HCT116 (cell line): ENCODE measurements around the gene PGM2L1. TPM values are rescaled to one million over a fixed set of nuclear protein-coding genes. Genes with fewer than 3 reads are reported as not detected.

ENCODE experiments used
- ATAC-seq: fragments of 200-7000 bp; cut with Tn5 transposase; 2 replicates; pipeline ENCODE4 v1.9.1; 2020; ENCODE audit warnings: mild to moderate bottlenecking, moderate library complexity
- BruUV-seq: library from RNA; stranded (reverse); fragments of 400-500 nt; replicated peaks from 2 replicates; lab custom pipeline; 2021; lab: Mats Ljungman, UMichigan
- CTCF ChIA-PET: fragments of 300-600 bp; sonication (Branson Sonifier 250); formaldehyde crosslinking; loops from one replicate; lab custom pipeline; 2021; ENCODE audit warnings: antibody characterized with exemption; lab: Charles Lee
- POLR2A ChIA-PET: fragments of 300-600, 350-600 bp; sonication (Branson Sonifier 250); formaldehyde crosslinking; loops from one replicate; lab custom pipeline; 2021; ENCODE audit warnings: antibody characterized with exemption; lab: Charles Lee
- RAD21 ChIA-PET, 2 experiments: fragments of 300-600 bp; sonication (Branson Sonifier 250); formaldehyde crosslinking; loops; one replicate each; lab custom pipeline; 2023; ENCODE audit warnings: low total read pairs in 2 of 2; ENCODE audit not compliant: uncharacterized antibody in 2 of 2, unreplicated experiment in 2 of 2, low non-redundant PET in 1 of 2; lab: Charles Lee
- DNase-seq: peaks from one replicate; pipeline ENCODE4 v3.0.0-alpha.2; 2010; ENCODE audit warnings: low read depth, low spot score
- H2AFZ ChIP-seq: fragments of 200-600 bp; shearing (Covaris generic), sonication (generic); 2 replicates; pipeline ENCODE4 v1.6.1; 2017; ENCODE audit warnings: low read depth, mixed run types, mixed read lengths, antibody characterized with exemption, low read length; ENCODE audit not compliant: poor library complexity, severe bottlenecking
- H3K27ac ChIP-seq: 2 replicates; pipeline ENCODE4 v1.5.1; 2012; ENCODE audit warnings: low read depth, low read length
- H3K27me3 ChIP-seq: fragments of 200-600 bp; sonication (generic); 2 replicates; pipeline ENCODE4 v1.6.1; 2016; ENCODE audit warnings: mixed run types, low read length, mixed read lengths; ENCODE audit not compliant: insufficient read depth
- H3K36me3 ChIP-seq, 2 experiments: fragments of 200-500 bp in 1 of 2; fragments of 200-600 bp in 1 of 2; sonication (Bioruptor generic) in 1 of 2; sonication (generic) in 1 of 2; 2 replicates each; pipeline versions ENCODE4 v1.5.1 to v1.6.1; 2014 to 2016; ENCODE audit warnings: low read length in 2 of 2, inconsistent platforms in 1 of 2, mixed read lengths in 1 of 2, mixed run types in 1 of 2; ENCODE audit not compliant: insufficient read depth in 2 of 2, control insufficient read depth in 1 of 2
- H3K4me1 ChIP-seq, 2 experiments: fragments of 200-600 bp in 1 of 2; sonication (generic) in 1 of 2; 2 replicates each; pipeline versions ENCODE4 v1.5.1 to v1.6.1; 2012 to 2017; ENCODE audit warnings: low read length in 2 of 2, inconsistent platforms in 1 of 2, mild to moderate bottlenecking in 1 of 2, mixed read lengths in 1 of 2, mixed run types in 1 of 2, moderate library complexity in 1 of 2; ENCODE audit not compliant: insufficient read depth in 2 of 2, control insufficient read depth in 1 of 2
- H3K4me2 ChIP-seq: fragments of 200-600 bp; sonication (generic); 2 replicates; pipeline ENCODE4 v1.6.1; 2017; ENCODE audit warnings: mixed run types, low read length, mixed read lengths
- H3K4me3 ChIP-seq, 2 experiments: fragments of 200-600 bp in 1 of 2; sonication (generic) in 1 of 2; replicated peaks in 1 of 2; 2 replicates each; pipeline ENCODE4 v1.5.1; 2011 to 2016; ENCODE audit warnings: low read length in 2 of 2, control low read depth in 1 of 2, low read depth in 1 of 2, mild to moderate bottlenecking in 1 of 2, mixed read lengths in 1 of 2, mixed run types in 1 of 2
- H3K79me2 ChIP-seq: fragments of 200-600 bp; sonication (generic); 2 replicates; pipeline ENCODE4 v1.6.1; 2017; ENCODE audit warnings: mild to moderate bottlenecking, mixed run types, low read length, moderate library complexity, mixed read lengths; ENCODE audit not compliant: insufficient read depth
- H3K9ac ChIP-seq: fragments of 200-600 bp; sonication (generic); 2 replicates; pipeline ENCODE4 v1.6.1; 2016; ENCODE audit warnings: low read length, mixed read lengths
- H3K9me2 ChIP-seq: fragments of 200-600 bp; sonication (generic), shearing (Covaris generic); 2 replicates; pipeline ENCODE4 v1.6.1; 2017; ENCODE audit warnings: mixed run types, mild to moderate bottlenecking, moderate library complexity; ENCODE audit not compliant: insufficient read depth
- H3K9me3 ChIP-seq, 2 experiments: fragments of 200-500 bp in 1 of 2; fragments of 200-600 bp in 1 of 2; sonication (Bioruptor generic) in 1 of 2; sonication (generic) in 1 of 2; 2 replicates each; pipeline ENCODE4 v1.6.1; 2014 to 2017; ENCODE audit warnings: low read length in 2 of 2, mixed read lengths in 2 of 2, inconsistent platforms in 1 of 2, low read depth in 1 of 2, mild to moderate bottlenecking in 1 of 2, mixed run types in 1 of 2, moderate library complexity in 1 of 2; ENCODE audit not compliant: control insufficient read depth in 1 of 2, insufficient read depth in 1 of 2
- H4K20me1 ChIP-seq: fragments of 200-600 bp; sonication (generic), shearing (Covaris generic); 2 replicates; pipeline ENCODE4 v1.6.1; 2017; ENCODE audit warnings: mixed run types, mild to moderate bottlenecking, moderate library complexity; ENCODE audit not compliant: insufficient read depth
- ATF3 ChIP-seq: IDR thresholded peaks from 2 replicates; pipeline ENCODE4 v1.6.1; 2012
- CBX3 ChIP-seq: IDR thresholded peaks from 2 replicates; pipeline ENCODE4 v1.6.1; 2012; ENCODE audit warnings: low read depth
- CEBPB ChIP-seq: IDR thresholded peaks from 2 replicates; pipeline ENCODE4 v1.6.1; 2012; ENCODE audit warnings: low read depth
- EGR1 ChIP-seq: IDR thresholded peaks from 2 replicates; pipeline ENCODE4 v1.6.1; 2012; ENCODE audit warnings: low read depth
- FOSL1 ChIP-seq: IDR thresholded peaks from 2 replicates; pipeline ENCODE4 v1.6.1; 2012; ENCODE audit warnings: low read depth
- POLR2AphosphoS5 ChIP-seq: IDR thresholded peaks from 2 replicates; pipeline ENCODE4 v1.6.1; 2011; ENCODE audit warnings: mild to moderate bottlenecking, low read depth, low read length, moderate library complexity
- RAD21 ChIP-seq: IDR thresholded peaks from 2 replicates; pipeline ENCODE4 v1.6.1; 2012; ENCODE audit warnings: low read depth, mild to moderate bottlenecking
- SIN3A ChIP-seq: IDR thresholded peaks from 2 replicates; pipeline ENCODE4 v1.6.1; 2012; ENCODE audit warnings: low read depth
- SP1 ChIP-seq: IDR thresholded peaks from 2 replicates; pipeline ENCODE4 v1.6.1; 2012; ENCODE audit warnings: low read depth
- YY1 ChIP-seq: IDR thresholded peaks from 2 replicates; pipeline ENCODE4 v1.6.1; 2011; ENCODE audit warnings: low read length, low read depth, moderate library complexity, mild to moderate bottlenecking; ENCODE audit not compliant: insufficient replicate concordance; ENCODE audit errors: extremely low read depth
- ZFX ChIP-seq: fragments of 450-650 bp; IDR thresholded peaks from 2 replicates; pipeline ENCODE4 v1.6.1; 2017
- ZNF274 ChIP-seq: fragments of 200-500 bp; sonication (Bioruptor generic); IDR thresholded peaks from 2 replicates; pipeline ENCODE4 v1.6.1; 2014; ENCODE audit warnings: mild to moderate bottlenecking, low read depth, low read length, inconsistent platforms
- intact Hi-C: fragments of 100-400 bp; cut with micrococcal nuclease; formaldehyde crosslinking; loops from 2 replicates; pipeline ENCODE4 v1.10.0; 2022
- total RNA-seq: library from RNA; stranded (reverse); gene quantifications from one replicate; pipeline ENCODE4 v1.2.1, GENCODE V29; 2021; ENCODE audit not compliant: unreplicated experiment
- TF ChIP-seq, protein P1 (sequence below), 3 experiments: fragments of 200-600 bp in 1 of 3; sonication (generic) in 1 of 3; IDR thresholded peaks in 2 of 3; conservative IDR thresholded peaks in 1 of 3; 2 replicates each; pipeline ENCODE4 v1.5.1; 2012 to 2017; ENCODE audit warnings: low read depth in 2 of 3, low read length in 2 of 3, antibody characterized with exemption in 1 of 3, borderline replicate concordance in 1 of 3, control low read depth in 1 of 3, mild to moderate bottlenecking in 1 of 3, mixed read lengths in 1 of 3, mixed run types in 1 of 3, moderate library complexity in 1 of 3; ENCODE audit not compliant: insufficient read depth in 1 of 3
- TF ChIP-seq, protein P2 (sequence below): IDR thresholded peaks from 2 replicates; pipeline ENCODE4 v1.6.1; 2011; ENCODE audit warnings: mild to moderate bottlenecking, low read length, moderate library complexity; ENCODE audit not compliant: insufficient replicate concordance; ENCODE audit errors: extremely low read depth

The PGM2L1 gene
- total RNA-seq, 1 experiment from 2014 or later, result 4.9 TPM

GRCh38 chr11:74388678-74389327 is 9.4 kb downstream of the PGM2L1 start:
- RAD21 ChIA-PET, result interaction anchor here in 1 of 2 experiments (1.0 kb wide), 1 partner anchor 61 kb away, joined by 7 read pairs; no protein-coding TSS in a partner anchor
- no peak overlapping the region for H3K4me2 ChIP-seq
- ATAC-seq (peak; percentile 77), DNase-seq (no peak)
- intact Hi-C loops, result no loop called here
- TF ChIP-seq RAD21 (peak; percentile 54), FOSL1 (no peak), CBX3 (peak; percentile 17; the same call in 1 of the 2 replicates)
- TF ChIP-seq, protein P1, sequence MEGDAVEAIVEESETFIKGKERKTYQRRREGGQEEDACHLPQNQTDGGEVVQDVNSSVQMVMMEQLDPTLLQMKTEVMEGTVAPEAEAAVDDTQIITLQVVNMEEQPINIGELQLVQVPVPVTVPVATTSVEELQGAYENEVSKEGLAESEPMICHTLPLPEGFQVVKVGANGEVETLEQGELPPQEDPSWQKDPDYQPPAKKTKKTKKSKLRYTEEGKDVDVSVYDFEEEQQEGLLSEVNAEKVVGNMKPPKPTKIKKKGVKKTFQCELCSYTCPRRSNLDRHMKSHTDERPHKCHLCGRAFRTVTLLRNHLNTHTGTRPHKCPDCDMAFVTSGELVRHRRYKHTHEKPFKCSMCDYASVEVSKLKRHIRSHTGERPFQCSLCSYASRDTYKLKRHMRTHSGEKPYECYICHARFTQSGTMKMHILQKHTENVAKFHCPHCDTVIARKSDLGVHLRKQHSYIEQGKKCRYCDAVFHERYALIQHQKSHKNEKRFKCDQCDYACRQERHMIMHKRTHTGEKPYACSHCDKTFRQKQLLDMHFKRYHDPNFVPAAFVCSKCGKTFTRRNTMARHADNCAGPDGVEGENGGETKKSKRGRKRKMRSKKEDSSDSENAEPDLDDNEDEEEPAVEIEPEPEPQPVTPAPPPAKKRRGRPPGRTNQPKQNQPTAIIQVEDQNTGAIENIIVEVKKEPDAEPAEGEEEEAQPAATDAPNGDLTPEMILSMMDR (IDR thresholded peaks at IDR 0.05 in 2 of 3, conservative IDR thresholded peaks at IDR 0.05 in 1 of 3; ENCODE audit: borderline replicate concordance in 1 of 3, insufficient read depth in 1 of 3, low read depth in 2 of 3, low read length in 2 of 3), result peak; percentile 45 to 61 (median 47); a peak in 5 of 6 replicates
- H3K9ac ChIP-seq, result no peak overlapping the region
- no peak overlapping the region for H3K27ac ChIP-seq
- no peak overlapping the region for H3K4me3 ChIP-seq
- no peaks in the 10 kb centered on the region for H4K20me1 ChIP-seq
- no peak overlapping the region for H2AFZ ChIP-seq
- H3K9me2 ChIP-seq, result no peaks in the 10 kb centered on the region
- CTCF ChIA-PET, result interaction anchor here (0.6 to 1.7 kb wide), 9 partner anchors 9 to 218 kb away, joined by 3 to 11 read pairs (median 4); partner anchors contain the start of genes C2CD3, PGM2L1 and PPME1
- H3K27me3 ChIP-seq, result no peaks in the 10 kb centered on the region
- H3K79me2 ChIP-seq, result no peaks in the 10 kb centered on the region
- H3K9me3 ChIP-seq, result no peaks in the 10 kb centered on the region
- BruUV-seq, result no TSS peak
- no peaks in the 10 kb centered on the region for H3K36me3 ChIP-seq
- POLR2A ChIA-PET, result interaction anchor here (1.6 kb wide), 1 partner anchor 10 kb away, joined by 8 read pairs; the partner anchor contains the start of gene PGM2L1
- H3K4me1 ChIP-seq, result no peaks in the 10 kb centered on the region

DNA sequence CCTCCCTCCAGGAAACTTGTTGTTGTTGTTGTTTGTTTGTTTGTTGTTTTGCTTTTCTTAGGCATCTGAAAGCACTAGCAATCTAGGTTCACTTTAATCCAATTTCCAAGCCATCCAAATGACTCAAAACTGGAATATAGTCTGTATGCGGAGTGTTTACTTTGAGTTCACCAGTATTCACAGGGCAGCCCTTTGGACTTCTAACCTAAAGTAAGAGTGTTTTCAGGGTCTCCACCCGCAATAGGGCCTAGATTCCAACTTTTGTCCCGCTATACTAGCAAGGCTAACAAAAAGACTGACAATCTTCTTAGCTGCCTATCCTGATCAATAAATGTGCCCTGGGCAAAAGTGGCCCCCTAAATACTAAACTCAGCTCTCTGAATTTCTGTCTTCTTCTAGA is 13.6 kb downstream of the PGM2L1 start:
- Histone ChIP-seq H3K79me2 (no peaks in the 10 kb centered on the region), H3K9me2 (no peaks in the 10 kb centered on the region), H3K36me3 (no peaks in the 10 kb centered on the region), H4K20me1 (no peaks in the 10 kb centered on the region), H3K9ac (no peak overlapping the region), H3K27me3 (no peaks in the 10 kb centered on the region), H3K4me1 (peaks cover 6 to 9% of the 10 kb centered on the region in 2 experiments; a peak in 3 of 4 replicates), H2AFZ (no peak overlapping the region), H3K4me3 (no peak overlapping the region), H3K9me3 (no peaks in the 10 kb centered on the region), H3K4me2 (no peak overlapping the region), H3K27ac (no peak overlapping the region)
- ChIA-PET RAD21 (no interaction called here), CTCF (no interaction called here), POLR2A (no interaction called here)
- intact Hi-C loops, result no loop called here
- ATAC-seq (no peak), DNase-seq (no peak)
- BruUV-seq, result no TSS peak
- no peak for TF ChIP-seq CEBPB
- no peak for TF ChIP-seq ZFX
- TF ChIP-seq ZNF274, result no peak
- no peak for TF ChIP-seq YY1
- TF ChIP-seq RAD21, result no peak
- TF ChIP-seq SIN3A, result no peak
- TF ChIP-seq CBX3, result no peak
- TF ChIP-seq ATF3, result no peak
- TF ChIP-seq, protein P2, sequence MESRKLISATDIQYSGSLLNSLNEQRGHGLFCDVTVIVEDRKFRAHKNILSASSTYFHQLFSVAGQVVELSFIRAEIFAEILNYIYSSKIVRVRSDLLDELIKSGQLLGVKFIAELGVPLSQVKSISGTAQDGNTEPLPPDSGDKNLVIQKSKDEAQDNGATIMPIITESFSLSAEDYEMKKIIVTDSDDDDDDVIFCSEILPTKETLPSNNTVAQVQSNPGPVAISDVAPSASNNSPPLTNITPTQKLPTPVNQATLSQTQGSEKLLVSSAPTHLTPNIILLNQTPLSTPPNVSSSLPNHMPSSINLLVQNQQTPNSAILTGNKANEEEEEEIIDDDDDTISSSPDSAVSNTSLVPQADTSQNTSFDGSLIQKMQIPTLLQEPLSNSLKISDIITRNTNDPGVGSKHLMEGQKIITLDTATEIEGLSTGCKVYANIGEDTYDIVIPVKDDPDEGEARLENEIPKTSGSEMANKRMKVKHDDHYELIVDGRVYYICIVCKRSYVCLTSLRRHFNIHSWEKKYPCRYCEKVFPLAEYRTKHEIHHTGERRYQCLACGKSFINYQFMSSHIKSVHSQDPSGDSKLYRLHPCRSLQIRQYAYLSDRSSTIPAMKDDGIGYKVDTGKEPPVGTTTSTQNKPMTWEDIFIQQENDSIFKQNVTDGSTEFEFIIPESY, result no peak
- no peak for TF ChIP-seq POLR2AphosphoS5
- no peak for TF ChIP-seq EGR1
- no peak for TF ChIP-seq SP1
